Measurements from ENCODE around the gene PCBD2.

The PCBD2 gene

GRCh38 chr5:135010502-135011354, 105.8 kb downstream of the PCBD2 start:
- Mint-ChIP-seq H3K4me3 (no peak overlapping the region), H3K9me3 (no peaks in the 10 kb centered on the region), H3K27ac (no peak overlapping the region), H3K4me1 (ENCODE audit: low read depth) (no peaks in the 10 kb centered on the region), H3K36me3 (ENCODE audit: low read depth) (no peaks in the 10 kb centered on the region), H3K27me3 (peaks cover 8% of the 10 kb centered on the region)
- intact Hi-C loops (cut with micrococcal nuclease), result loop anchor here (5.0 kb wide), 1 partner anchor 182 kb away; no protein-coding TSS in a partner anchor

DNA sequence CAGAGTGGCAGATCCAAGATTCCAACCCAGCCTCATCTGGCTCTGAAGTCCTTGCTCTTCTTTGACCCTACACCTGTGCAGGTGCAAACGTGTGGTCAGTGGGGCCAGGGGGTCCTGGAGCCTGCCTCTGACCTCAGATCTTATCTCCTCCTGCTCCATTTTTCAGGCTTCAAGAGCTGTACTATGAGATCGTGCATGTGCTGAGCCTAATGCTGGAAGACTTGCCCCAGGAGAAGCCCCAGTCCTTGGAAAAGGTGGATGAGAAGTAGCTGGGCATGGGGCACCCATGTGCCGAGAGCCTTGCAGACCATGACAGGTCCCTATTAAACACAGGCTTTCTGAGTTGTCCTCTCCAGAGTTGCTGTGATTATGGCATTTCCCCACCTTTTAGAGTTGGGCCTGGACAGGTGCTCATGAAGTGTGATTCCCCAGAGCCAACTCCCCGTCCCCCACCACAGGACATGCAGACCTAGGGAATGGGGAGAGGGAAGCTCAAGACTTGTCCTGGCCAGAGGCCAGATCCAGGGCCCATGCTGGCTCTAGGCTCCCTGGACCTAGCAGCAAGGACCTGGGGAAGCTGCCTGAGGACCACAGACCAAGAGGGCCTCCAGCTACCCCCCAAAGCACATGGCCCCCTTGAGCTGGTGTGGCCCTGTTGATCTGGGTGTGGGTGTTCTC, 106.6 kb downstream of the PCBD2 start:
- Mint-ChIP-seq H3K36me3 (ENCODE audit: low read depth) (no peaks in the 10 kb centered on the region), H3K9me3 (no peaks in the 10 kb centered on the region), H3K4me1 (ENCODE audit: low read depth) (no peaks in the 10 kb centered on the region), H3K27ac (no peak overlapping the region), H3K27me3 (peaks cover 8% of the 10 kb centered on the region), H3K4me3 (no peak overlapping the region)
- intact Hi-C loops (cut with micrococcal nuclease), result loop anchor here (5.0 kb wide), 1 partner anchor 181 kb away; no protein-coding TSS in a partner anchor

- Mint-ChIP-seq H3K27ac (no peak overlapping the region), H3K9me3 (no peaks in the 10 kb centered on the region), H3K4me1 (ENCODE audit: low read depth) (no peaks in the 10 kb centered on the region), H3K4me3 (no peak overlapping the region), H3K36me3 (ENCODE audit: low read depth) (no peaks in the 10 kb centered on the region), H3K27me3 (peaks cover 12% of the 10 kb centered on the region)
- intact Hi-C loops (cut with micrococcal nuclease), result loop anchor here (5.0 kb wide), 1 partner anchor 180 kb away; no protein-coding TSS in a partner anchor
These were observed 107.2 kb downstream of the PCBD2 start for GRCh38 chr5:135012033-135012588.

Data from dendritic cell treated with granulocyte-macrophage colony-stimulating factor and Interleukin-4, amounts not matched to agents 40 ng/mL and 50 ng/mL, for 4 days (primary cell).